Gastrocnemius medialis (tissue), 4 donors: ENCODE results near the gene VGLL4. TPM values are rescaled to one million over a fixed set of nuclear protein-coding genes. Genes with fewer than 3 reads are reported as not detected.
"Not testable (repeated sequence)": the region's sequence is repeated elsewhere in the genome, so short reads cannot be mapped to it uniquely, and the experiment has no call there.

Experiments used
- ATAC-seq, 2 donors: fragments of 150-250 bp; one replicate each; pipeline ENCODE4 v1.9.1; 2016
- DNase-seq, 2 donors: peaks; one replicate each; pipeline ENCODE4 v3.0.0-alpha.2; 2019
- H3K27ac ChIP-seq, 4 donors: fragments of 200-600 bp; sonication (generic); 1 replicate in 1 of 4; 2 replicates in 3 of 4; pipeline ENCODE4 v1.5.1; 2016 to 2018; ENCODE audit warnings: mild to moderate bottlenecking in 2 of 4, moderate library complexity in 1 of 4
- H3K27me3 ChIP-seq, 3 donors: fragments of 200-600 bp; sonication (generic) in 2 of 3; 1 replicate in 1 of 3; 2 replicates in 2 of 3; pipeline versions ENCODE4 v1.5.1 to v1.6.0; 2016 to 2019; ENCODE audit warnings: mild to moderate bottlenecking in 1 of 3, moderate library complexity in 1 of 3
- H3K36me3 ChIP-seq, 2 donors: fragments of 200-600 bp; sonication (generic) in 1 of 2; one replicate each; pipeline ENCODE4 v1.5.1; 2017 to 2018
- H3K4me1 ChIP-seq, 2 donors: fragments of 200-600 bp; sonication (generic) in 1 of 2; one replicate each; pipeline ENCODE4 v1.5.1; 2016 to 2017; ENCODE audit warnings: mild to moderate bottlenecking in 2 of 2
- H3K4me3 ChIP-seq, 4 donors: fragments of 200-600 bp; sonication (generic) in 3 of 4; 1 replicate in 1 of 4; 2 replicates in 3 of 4; pipeline ENCODE4 v1.5.1; 2016 to 2019; ENCODE audit warnings: mild to moderate bottlenecking in 2 of 4
- H3K9me3 ChIP-seq, 3 donors: fragments of 200-600 bp; sonication (generic) in 2 of 3; 1 replicate in 1 of 3; 2 replicates in 2 of 3; pipeline ENCODE4 v1.5.1; 2016 to 2019
- POLR2A ChIP-seq, 2 donors: fragments of 450-650 bp; IDR thresholded peaks; one replicate each; pipeline ENCODE4 v1.6.1; 2017; ENCODE audit warnings: antibody characterized with exemption in 2 of 2, mild to moderate bottlenecking in 2 of 2, moderate library complexity in 2 of 2
- in situ Hi-C, 4 donors: fragments of 200-750 bp; cut with MboI; loops; one replicate each; pipeline versions ENCODE4 v1.15.0 to v1.8.0; 2017; ENCODE audit warnings: low sequenced_read_pairs in 4 of 4
- intact Hi-C: fragments of 100-400 bp; cut with DNase I; formaldehyde crosslinking; loops from one replicate; pipeline ENCODE4 v1.15.1; 2023; ENCODE audit warnings: low total_unique reads
- total RNA-seq, 4 donors: library from RNA; depleted of rRNA; stranded (reverse); fragments of >200 nt; gene quantifications; one replicate each; pipeline versions ENCODE4 v1.1.0 to v1.2.3, GENCODE V29; 2016
- TF ChIP-seq, protein P1 (sequence below), 5 experiments: fragments of 450-650 bp in 3 of 5; fragments of 200-600 bp in 2 of 5; sonication (generic) in 2 of 5; IDR thresholded peaks in 4 of 5; conservative IDR thresholded peaks in 1 of 5; 1 replicate in 4 of 5; 2 replicates in 1 of 5; pipeline ENCODE4 v1.5.1; 2016 to 2019; ENCODE audit warnings: antibody characterized with exemption in 5 of 5, mild to moderate bottlenecking in 3 of 5, moderate library complexity in 3 of 5

VGLL4 gene
- total RNA-seq, 4 donors from 2014 or later: 8.9 to 20.9 (median 12.8) TPM

DNA sequence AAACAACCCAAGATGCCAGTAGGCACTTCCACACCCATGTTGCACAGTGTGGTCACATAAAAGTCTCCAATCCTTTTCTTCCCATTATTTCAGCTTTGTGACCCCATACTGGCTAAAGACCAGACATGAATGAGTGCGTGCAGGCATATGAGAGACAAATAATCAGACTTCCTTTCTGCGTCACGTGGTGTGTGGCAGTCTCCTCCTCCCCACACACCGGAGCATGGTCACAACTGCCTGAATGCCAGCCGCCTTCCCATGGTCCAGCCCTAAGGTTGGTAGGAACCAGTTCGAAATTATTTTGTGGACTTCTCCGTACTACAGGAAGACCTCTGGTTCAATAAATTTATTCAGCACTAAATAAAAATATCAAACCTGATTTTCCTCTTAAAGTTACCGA is 65.5 kb downstream of the VGLL4 start:
- H3K4me1 ChIP-seq: peaks cover 44 to 46% of the 10 kb centered on the region in 2 donors
- ATAC-seq (no peak), DNase-seq (no peak)
- in situ Hi-C loops: no loop called here
- H3K4me3 ChIP-seq: no peak overlapping the region
- no peaks in the 10 kb centered on the region for H3K36me3 ChIP-seq
- H3K27me3 ChIP-seq: no peaks in the 10 kb centered on the region
- no peak overlapping the region for H3K27ac ChIP-seq
- TF ChIP-seq, protein P1, sequence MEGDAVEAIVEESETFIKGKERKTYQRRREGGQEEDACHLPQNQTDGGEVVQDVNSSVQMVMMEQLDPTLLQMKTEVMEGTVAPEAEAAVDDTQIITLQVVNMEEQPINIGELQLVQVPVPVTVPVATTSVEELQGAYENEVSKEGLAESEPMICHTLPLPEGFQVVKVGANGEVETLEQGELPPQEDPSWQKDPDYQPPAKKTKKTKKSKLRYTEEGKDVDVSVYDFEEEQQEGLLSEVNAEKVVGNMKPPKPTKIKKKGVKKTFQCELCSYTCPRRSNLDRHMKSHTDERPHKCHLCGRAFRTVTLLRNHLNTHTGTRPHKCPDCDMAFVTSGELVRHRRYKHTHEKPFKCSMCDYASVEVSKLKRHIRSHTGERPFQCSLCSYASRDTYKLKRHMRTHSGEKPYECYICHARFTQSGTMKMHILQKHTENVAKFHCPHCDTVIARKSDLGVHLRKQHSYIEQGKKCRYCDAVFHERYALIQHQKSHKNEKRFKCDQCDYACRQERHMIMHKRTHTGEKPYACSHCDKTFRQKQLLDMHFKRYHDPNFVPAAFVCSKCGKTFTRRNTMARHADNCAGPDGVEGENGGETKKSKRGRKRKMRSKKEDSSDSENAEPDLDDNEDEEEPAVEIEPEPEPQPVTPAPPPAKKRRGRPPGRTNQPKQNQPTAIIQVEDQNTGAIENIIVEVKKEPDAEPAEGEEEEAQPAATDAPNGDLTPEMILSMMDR (IDR thresholded peaks at IDR 0.05 in 4 of 5, conservative IDR thresholded peaks at IDR 0.05 in 1 of 5): no peak
- TF ChIP-seq POLR2A (IDR thresholded peaks at IDR 0.05): no peak
- intact Hi-C loops: no loop called here
- H3K9me3 ChIP-seq: no peaks in the 10 kb centered on the region

DNA sequence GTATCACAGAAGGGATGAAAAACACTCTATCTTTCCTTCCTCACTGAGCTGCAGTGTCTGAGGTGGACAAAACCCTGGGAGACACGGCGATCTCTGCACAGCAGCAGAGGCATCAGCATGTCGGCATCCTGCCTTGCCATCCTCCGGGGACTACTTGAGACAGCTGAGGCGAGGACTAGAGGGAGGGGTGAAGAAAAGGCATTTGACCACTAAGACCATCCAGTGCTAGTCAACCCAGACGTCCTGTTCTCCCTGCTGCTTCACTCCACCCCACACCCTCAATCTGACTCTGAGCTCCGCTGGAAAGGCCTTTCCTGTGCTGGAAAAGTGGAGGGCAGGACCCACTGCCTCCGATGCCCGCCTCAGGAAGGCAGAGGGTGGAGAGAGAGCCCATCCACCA is 67.3 kb downstream of the VGLL4 start:
- TF ChIP-seq, protein P1 (IDR thresholded peaks at IDR 0.05 in 4 of 5, conservative IDR thresholded peaks at IDR 0.05 in 1 of 5): no peak
- TF ChIP-seq POLR2A (IDR thresholded peaks at IDR 0.05): no peak
- no peaks in the 10 kb centered on the region for H3K27me3 ChIP-seq
- no peak overlapping the region for H3K4me3 ChIP-seq
- no peaks in the 10 kb centered on the region for H3K36me3 ChIP-seq
- intact Hi-C loops (no loop called here), in situ Hi-C loops (no loop called here)
- ATAC-seq (peak in 1 of 2 donors; percentile 20), DNase-seq (no peak)
- H3K9me3 ChIP-seq: no peaks in the 10 kb centered on the region
- H3K4me1 ChIP-seq: peaks cover 31 to 34% of the 10 kb centered on the region in 2 donors
- peak overlapping the region; percentile 0 to 43 (median 36) for H3K27ac ChIP-seq

DNA sequence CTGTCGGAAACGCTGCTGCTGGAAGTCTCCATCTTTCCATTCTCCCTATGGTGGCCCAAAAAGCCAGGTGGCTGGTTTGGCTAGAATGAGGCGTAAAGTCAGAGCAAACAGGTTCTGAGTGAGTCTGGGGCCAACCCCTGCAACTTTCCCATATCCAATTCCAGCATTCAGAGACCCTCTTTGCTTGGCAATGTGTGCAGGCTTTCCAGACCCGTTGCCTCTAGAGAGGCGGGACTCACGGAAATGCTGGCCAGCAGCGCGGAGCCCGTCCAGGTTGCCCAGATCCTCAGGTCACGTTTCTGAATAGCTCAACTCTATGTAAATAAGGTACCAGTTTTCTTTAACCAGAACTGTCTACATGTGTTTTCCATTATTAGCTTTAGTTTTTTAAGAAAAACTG is 68.0 kb downstream of the VGLL4 start:
- no peaks in the 10 kb centered on the region for H3K36me3 ChIP-seq
- DNase-seq (no peak), ATAC-seq (no peak)
- H3K27me3 ChIP-seq: no peaks in the 10 kb centered on the region
- peaks cover 31 to 34% of the 10 kb centered on the region in 2 donors for H3K4me1 ChIP-seq
- no peak overlapping the region for H3K4me3 ChIP-seq
- no peaks in the 10 kb centered on the region for H3K9me3 ChIP-seq
- no peak for TF ChIP-seq POLR2A (IDR thresholded peaks at IDR 0.05)
- TF ChIP-seq, protein P1 (IDR thresholded peaks at IDR 0.05 in 4 of 5, conservative IDR thresholded peaks at IDR 0.05 in 1 of 5): no peak
- intact Hi-C loops (no loop called here), in situ Hi-C loops (no loop called here)
- H3K27ac ChIP-seq: no peak overlapping the region

DNA sequence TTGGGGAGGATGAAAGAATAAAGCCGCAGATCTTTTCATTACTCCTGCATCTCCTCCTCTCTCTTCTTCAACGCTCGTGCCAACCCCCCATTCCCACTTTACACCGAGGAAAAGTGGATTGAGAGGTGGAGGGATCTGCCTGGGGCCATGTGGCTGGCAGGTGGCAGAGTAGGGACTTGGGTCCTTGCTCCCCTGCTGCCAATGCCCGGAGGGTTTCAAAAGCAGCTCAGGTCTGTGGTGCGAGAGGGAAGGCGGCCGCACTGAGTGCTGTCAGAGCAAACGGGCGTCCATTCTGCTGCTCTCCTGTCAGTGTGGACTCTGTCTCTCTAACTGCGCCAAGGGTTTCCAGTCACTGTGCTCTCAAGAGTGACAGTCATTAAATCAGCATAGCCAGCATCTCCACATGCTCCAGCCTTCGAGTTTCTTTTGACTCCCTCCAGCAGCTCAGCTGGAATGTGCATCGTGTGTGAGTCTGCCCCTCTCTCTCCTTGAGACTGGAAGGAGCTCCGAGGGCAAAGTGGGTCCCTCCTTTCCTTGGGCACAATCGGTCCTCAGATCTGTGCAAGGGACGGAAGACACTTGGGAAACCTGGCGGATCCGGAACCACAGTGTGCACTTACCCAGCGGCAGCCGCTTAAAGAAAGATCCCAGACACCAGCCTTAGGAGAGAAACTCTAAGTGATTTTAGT is 68.6 kb downstream of the VGLL4 start:
- peaks cover 34 to 36% of the 10 kb centered on the region in 2 donors for H3K4me1 ChIP-seq
- no peak for DNase-seq
- no peaks in the 10 kb centered on the region for H3K9me3 ChIP-seq
- ATAC-seq: no peak
- no peaks in the 10 kb centered on the region for H3K36me3 ChIP-seq
- H3K27ac ChIP-seq: no peak overlapping the region
- TF ChIP-seq POLR2A (IDR thresholded peaks at IDR 0.05): no peak
- TF ChIP-seq, protein P1 (IDR thresholded peaks at IDR 0.05 in 4 of 5, conservative IDR thresholded peaks at IDR 0.05 in 1 of 5): no peak
- intact Hi-C loops (no loop called here), in situ Hi-C loops (no loop called here)
- no peak overlapping the region for H3K4me3 ChIP-seq
- H3K27me3 ChIP-seq: no peaks in the 10 kb centered on the region

DNA sequence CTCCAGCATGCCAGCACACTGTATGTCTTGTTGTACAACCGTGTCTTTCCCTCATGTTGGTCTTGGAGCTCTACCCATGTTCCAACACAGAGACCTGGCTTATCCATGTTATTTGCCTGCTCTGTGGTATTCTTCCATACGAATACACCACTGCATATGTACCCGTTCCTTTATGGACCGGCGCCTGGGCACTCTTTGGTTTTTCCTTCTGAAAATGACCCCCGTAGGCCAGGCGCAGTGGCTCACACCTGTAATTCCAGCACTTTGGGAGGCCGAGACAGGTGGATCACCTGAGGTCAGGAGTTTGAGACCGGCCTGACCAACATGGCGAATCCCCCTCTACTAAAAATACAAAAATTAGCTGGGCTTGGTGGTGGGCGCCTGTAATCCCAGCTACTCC is 71.1 kb downstream of the VGLL4 start:
- in situ Hi-C loops, H3K4me3 ChIP-seq, intact Hi-C loops, H3K36me3 ChIP-seq, H3K27me3 ChIP-seq, DNase-seq, ATAC-seq, H3K9me3 ChIP-seq: not testable (repeated sequence)
- peaks cover 44 to 54% of the 10 kb centered on the region in 2 donors for H3K4me1 ChIP-seq
- peak overlapping the region in 2 of 4 donors; percentile 15 to 88 for H3K27ac ChIP-seq
